Mammary epithelial cell (primary cell): ENCODE measurements around the gene PDE9A.

Experiments
- CTCF ChIP-seq, 2 donors: IDR thresholded peaks in 1 of 2; conservative IDR thresholded peaks in 1 of 2; 2 replicates each; pipeline ENCODE4 v1.5.1; 2011 to 2012; ENCODE audit warnings: inconsistent platforms in 2 of 2, low read length in 2 of 2, mild to moderate bottlenecking in 2 of 2, control low read depth in 1 of 2, low read depth in 1 of 2; ENCODE audit not compliant: insufficient read depth in 1 of 2; ENCODE audit errors: extremely low read depth in 1 of 2
- EZH2 ChIP-seq: IDR thresholded peaks from 2 replicates; pipeline ENCODE4 v1.6.1; 2012; ENCODE audit warnings: low read length, inconsistent platforms, borderline replicate concordance

- no peak for TF ChIP-seq CTCF (conservative IDR thresholded peaks at IDR 0.05 in 1 of 2, IDR thresholded peaks at IDR 0.05 in 1 of 2; ENCODE audit: extremely low read depth in 1 of 2, insufficient read depth in 1 of 2, low read depth in 1 of 2, low read length in 2 of 2)
- TF ChIP-seq EZH2 = no peak
Measured at GRCh38 chr21:42757826-42758655, 104.6 kb downstream of the PDE9A start.
